ENCODE measurements around the gene GMDS. TPM values are rescaled to one million over a fixed set of nuclear protein-coding genes. Genes with fewer than 3 reads are reported as not detected.

The GMDS gene
- total and polyA plus RNA-seq, 2 donors (not counting 3 experiments of a cell fraction or from before 2014, with no cell fraction given): 9.8 to 23.5 TPM

GRCh38 chr6:2242311-2242710, 3.1 kb downstream of the GMDS start:
- H3K9me1 ChIP-seq (replicated peaks; ENCODE audit: control insufficient read depth, extremely low read depth, insufficient read depth, low read length): no peaks in the 10 kb centered on the region
- no peak overlapping the region for H3K4me3 ChIP-seq (replicated peaks in 1 of 3; ENCODE audit: insufficient read depth in 1 of 3, low read depth in 1 of 3, low read length in 3 of 3)
- FAIRE-seq (no peak), DNase-seq (ENCODE audit: low read depth, low spot score) (no peak)
- H4K20me1 ChIP-seq (replicated peaks; ENCODE audit: control insufficient read depth, extremely low read depth, insufficient read depth, low read length): no peaks in the 10 kb centered on the region
- POLR2A ChIA-PET: no interaction called here
- intact Hi-C loops (cut with micrococcal nuclease): loop anchor here (10.0 kb wide), 1 partner anchor 418 kb away; no protein-coding TSS in a partner anchor
- CTCF ChIA-PET: interaction anchor here (1.0 to 1.2 kb wide), 2 partner anchors 33 to 112 kb away, joined by 3 read pairs; no protein-coding TSS in a partner anchor
- H2AFZ ChIP-seq (ENCODE audit: low read depth, low read length): no peak overlapping the region
- no peaks in the 10 kb centered on the region for H3K27me3 ChIP-seq (ENCODE audit: control insufficient read depth in 2 of 2, insufficient read depth in 2 of 2, low read length in 2 of 2)
- no peaks in the 10 kb centered on the region for H3K9me3 ChIP-seq (replicated peaks; ENCODE audit: control insufficient read depth, insufficient read depth, low read length)
- TF ChIP-seq GATA2 (IDR thresholded peaks at IDR 0.05; ENCODE audit: insufficient read depth, insufficient read length, low read depth, low read length): no peak
- no peak for TF ChIP-seq FOS (IDR thresholded peaks at IDR 0.05; ENCODE audit: borderline replicate concordance, insufficient read depth, low read length)
- no peak for TF ChIP-seq EZH2 (IDR thresholded peaks at IDR 0.05; ENCODE audit: borderline replicate concordance, low read depth, low read length, severe bottlenecking)
- TF ChIP-seq, protein P1, sequence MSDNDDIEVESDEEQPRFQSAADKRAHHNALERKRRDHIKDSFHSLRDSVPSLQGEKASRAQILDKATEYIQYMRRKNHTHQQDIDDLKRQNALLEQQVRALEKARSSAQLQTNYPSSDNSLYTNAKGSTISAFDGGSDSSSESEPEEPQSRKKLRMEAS (IDR thresholded peaks at IDR 0.05; ENCODE audit: insufficient read depth, insufficient read length): no peak
- H3K4me1 ChIP-seq (ENCODE audit: control insufficient read depth, extremely low read depth, insufficient read depth, low read length): peaks cover 15% of the 10 kb centered on the region
- no peaks in the 10 kb centered on the region for H3K36me3 ChIP-seq (ENCODE audit: control insufficient read depth in 2 of 2, extremely low read depth in 1 of 2, insufficient read depth in 2 of 2, low read length in 2 of 2)
- no peak overlapping the region for H3K27ac ChIP-seq (ENCODE audit: insufficient read depth, low read depth, low read length)
- H3K4me2 ChIP-seq (ENCODE audit: insufficient read depth, low read length): no peak overlapping the region
- no peaks in the 10 kb centered on the region for H3K79me2 ChIP-seq (ENCODE audit: control insufficient read depth, insufficient read depth, low read length)
- no peak overlapping the region for H3K9ac ChIP-seq (replicated peaks; ENCODE audit: extremely low read depth, insufficient read depth, low read length)
- dilution Hi-C loops (cut with MboI; ENCODE audit: extremely low pct_ligation_motif_present, low sequenced_read_pairs): no loop called here
- BruUV-seq (replicated peaks): no TSS peak

DNA sequence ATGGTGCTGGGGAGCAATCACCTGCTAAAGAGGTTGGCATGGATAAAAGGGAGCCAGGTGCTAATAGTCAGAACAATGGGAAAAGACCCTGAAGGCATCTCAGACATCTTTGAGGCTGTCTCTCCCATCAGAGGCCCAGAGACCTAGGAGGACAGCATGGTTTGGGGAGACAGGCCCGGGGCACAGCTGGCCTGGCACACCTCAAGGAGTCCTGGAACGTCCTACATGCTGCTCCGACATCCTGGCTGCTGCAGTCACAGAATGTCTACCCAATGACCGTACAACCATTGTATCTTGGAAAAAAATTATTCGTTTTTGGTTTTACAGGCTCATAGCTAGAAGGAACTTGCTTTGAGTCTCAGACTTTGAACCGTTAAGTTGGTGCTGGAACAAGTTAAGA, 4.4 kb downstream of the GMDS start:
- Histone ChIP-seq H2AFZ (ENCODE audit: low read depth, low read length) (no peak overlapping the region), H3K27me3 (ENCODE audit: control insufficient read depth in 2 of 2, insufficient read depth in 2 of 2, low read length in 2 of 2) (no peaks in the 10 kb centered on the region), H3K4me2 (ENCODE audit: insufficient read depth, low read length) (no peak overlapping the region), H3K9ac (replicated peaks; ENCODE audit: extremely low read depth, insufficient read depth, low read length) (no peak overlapping the region), H3K27ac (ENCODE audit: insufficient read depth, low read depth, low read length) (no peak overlapping the region), H3K9me3 (replicated peaks; ENCODE audit: control insufficient read depth, insufficient read depth, low read length) (no peaks in the 10 kb centered on the region), H4K20me1 (replicated peaks; ENCODE audit: control insufficient read depth, extremely low read depth, insufficient read depth, low read length) (no peaks in the 10 kb centered on the region), H3K79me2 (ENCODE audit: control insufficient read depth, insufficient read depth, low read length) (peaks cover 4% of the 10 kb centered on the region), H3K4me3 (replicated peaks in 1 of 3; ENCODE audit: insufficient read depth in 1 of 3, low read depth in 1 of 3, low read length in 3 of 3) (no peak overlapping the region), H3K4me1 (ENCODE audit: control insufficient read depth, extremely low read depth, insufficient read depth, low read length) (peaks cover 16% of the 10 kb centered on the region), H3K9me1 (replicated peaks; ENCODE audit: control insufficient read depth, extremely low read depth, insufficient read depth, low read length) (no peaks in the 10 kb centered on the region), H3K36me3 (ENCODE audit: control insufficient read depth in 2 of 2, extremely low read depth in 1 of 2, insufficient read depth in 2 of 2, low read length in 2 of 2) (no peaks in the 10 kb centered on the region)
- dilution Hi-C loops (cut with MboI; ENCODE audit: extremely low pct_ligation_motif_present, low sequenced_read_pairs) (no loop called here), intact Hi-C loops (cut with micrococcal nuclease) (loop anchor here (10.0 kb wide), 1 partner anchor 416 kb away; no protein-coding TSS in a partner anchor)
- no TSS peak for BruUV-seq (replicated peaks)
- ChIA-PET CTCF (no interaction called here), POLR2A (no interaction called here)
- FAIRE-seq (no peak), DNase-seq (ENCODE audit: low read depth, low spot score) (no peak)
- no peak for TF ChIP-seq FOS (IDR thresholded peaks at IDR 0.05; ENCODE audit: borderline replicate concordance, insufficient read depth, low read length)
- no peak for TF ChIP-seq POLR2A (IDR thresholded peaks at IDR 0.05; ENCODE audit: low read depth, low read length)
- TF ChIP-seq POLR2AphosphoS5 (IDR thresholded peaks at IDR 0.05; ENCODE audit: insufficient read depth, low read depth, low read length): no peak
- TF ChIP-seq JUN (IDR thresholded peaks at IDR 0.05; ENCODE audit: borderline replicate concordance, insufficient read depth, insufficient read length, low read depth): no peak
- no peak for TF ChIP-seq EZH2 (IDR thresholded peaks at IDR 0.05; ENCODE audit: borderline replicate concordance, low read depth, low read length, severe bottlenecking)
- no peak for TF ChIP-seq MYC (IDR thresholded peaks at IDR 0.05; ENCODE audit: low read depth, low read length)
- TF ChIP-seq CTCF (IDR thresholded peaks at IDR 0.05; ENCODE audit: extremely low read depth in 1 of 2, insufficient read depth in 1 of 2, low read depth in 1 of 2, low read length in 2 of 2): no peak
- TF ChIP-seq GATA2 (IDR thresholded peaks at IDR 0.05; ENCODE audit: insufficient read depth, insufficient read length, low read depth, low read length): no peak
- TF ChIP-seq, protein P1 (IDR thresholded peaks at IDR 0.05; ENCODE audit: insufficient read depth, insufficient read length): no peak

Data from endothelial cell of umbilical vein (primary cell).